H7 (cell line): ENCODE measurements around the gene FRMD4B. TPM values are rescaled to one million over a fixed set of nuclear protein-coding genes. Genes with fewer than 3 reads are reported as not detected.
"Not testable (repeated sequence)": the region's sequence is repeated elsewhere in the genome, so short reads cannot be mapped to it uniquely, and the experiment has no call there.

Experiments
- DNase-seq: peaks from one replicate; pipeline ENCODE4 v3.0.0; 2012
- H3K27me3 ChIP-seq: 2 replicates; pipeline ENCODE4 v1.6.0; 2011; ENCODE audit warnings: mild to moderate bottlenecking, low read length; ENCODE audit not compliant: control insufficient read depth, insufficient read depth
- H3K36me3 ChIP-seq: replicated peaks from 2 replicates; pipeline ENCODE4 v1.5.1; 2011; ENCODE audit warnings: low read length; ENCODE audit not compliant: control insufficient read depth, insufficient read depth
- H3K4me3 ChIP-seq: 2 replicates; pipeline ENCODE4 v1.5.1; 2011; ENCODE audit warnings: low read depth, mild to moderate bottlenecking, control low read depth, low read length, moderate library complexity; ENCODE audit not compliant: insufficient read depth
- total RNA-seq: library from RNA; depleted of rRNA; stranded (reverse); fragments of >200 nt; shearing (Covaris generic); gene quantifications from 2 replicates; pipeline ENCODE4 v1.2.3, GENCODE V29; 2014

FRMD4B gene
- total RNA-seq, 1 experiment from 2014 or later = 1.0 TPM

GRCh38 chr3:69282181-69282580 is 103.7 kb downstream of the FRMD4B start:
- DNase-seq = no peak
- Histone ChIP-seq H3K36me3 (no peaks in the 10 kb centered on the region), H3K4me3 (no peak overlapping the region), H3K27me3 (no peaks in the 10 kb centered on the region)

GRCh38 chr3:69277403-69277802 is 108.5 kb downstream of the FRMD4B start:
- H3K36me3 ChIP-seq, H3K4me3 ChIP-seq, H3K27me3 ChIP-seq, DNase-seq: not testable (repeated sequence)

- Histone ChIP-seq H3K4me3 (no peak overlapping the region), H3K27me3 (no peaks in the 10 kb centered on the region), H3K36me3 (no peaks in the 10 kb centered on the region)
- no peak for DNase-seq
Observed at GRCh38 chr3:69276884-69277283, 109.0 kb downstream of the FRMD4B start.

- H3K27me3 ChIP-seq, DNase-seq, H3K36me3 ChIP-seq: not testable (repeated sequence)
Observed at GRCh38 chr3:69276191-69276590, 109.7 kb downstream of the FRMD4B start.

GRCh38 chr3:69273896-69274295 is 112.0 kb downstream of the FRMD4B start:
- no peak for DNase-seq
- no peak overlapping the region for H3K4me3 ChIP-seq
- no peaks in the 10 kb centered on the region for H3K27me3 ChIP-seq
- no peaks in the 10 kb centered on the region for H3K36me3 ChIP-seq

More at GRCh38 chr3:69276191-69276590, 109.7 kb downstream of the FRMD4B start:
- not testable (repeated sequence) for H3K4me3 ChIP-seq

GRCh38 chr3:69272556-69272955 is 113.3 kb downstream of the FRMD4B start:
- no peak overlapping the region for H3K4me3 ChIP-seq
- H3K36me3 ChIP-seq = no peaks in the 10 kb centered on the region
- DNase-seq = no peak
- no peaks in the 10 kb centered on the region for H3K27me3 ChIP-seq

GRCh38 chr3:69271098-69271497 is 114.8 kb downstream of the FRMD4B start:
- Histone ChIP-seq H3K36me3 (no peaks in the 10 kb centered on the region), H3K27me3 (no peaks in the 10 kb centered on the region), H3K4me3 (no peak overlapping the region)
- no peak for DNase-seq

GRCh38 chr3:69266585-69266984 is 119.3 kb downstream of the FRMD4B start:
- no peak overlapping the region for H3K4me3 ChIP-seq
- H3K36me3 ChIP-seq = no peaks in the 10 kb centered on the region
- no peak for DNase-seq
- H3K27me3 ChIP-seq = no peaks in the 10 kb centered on the region

GRCh38 chr3:69266071-69266470 is 119.8 kb downstream of the FRMD4B start:
- not testable (repeated sequence) for H3K36me3 ChIP-seq, H3K4me3 ChIP-seq, H3K27me3 ChIP-seq, DNase-seq

- H3K27me3 ChIP-seq, H3K4me3 ChIP-seq, H3K36me3 ChIP-seq, DNase-seq: not testable (repeated sequence)
Observed at GRCh38 chr3:69260843-69261405, 125.0 kb downstream of the FRMD4B start.

GRCh38 chr3:69260216-69260787 is 125.6 kb downstream of the FRMD4B start:
- DNase-seq = no peak
- H3K27me3 ChIP-seq = no peaks in the 10 kb centered on the region

GRCh38 chr3:69259125-69259524 is 126.8 kb downstream of the FRMD4B start:
- no peak for DNase-seq
- no peak overlapping the region for H3K4me3 ChIP-seq
- H3K36me3 ChIP-seq = no peaks in the 10 kb centered on the region
- H3K27me3 ChIP-seq = no peaks in the 10 kb centered on the region

More at GRCh38 chr3:69260216-69260787, 125.6 kb downstream of the FRMD4B start:
- Histone ChIP-seq H3K36me3 (no peaks in the 10 kb centered on the region), H3K4me3 (no peak overlapping the region)

GRCh38 chr3:69255928-69256327 is 130.0 kb downstream of the FRMD4B start:
- no peak for DNase-seq
- no peak overlapping the region for H3K4me3 ChIP-seq
- H3K27me3 ChIP-seq = no peaks in the 10 kb centered on the region
- H3K36me3 ChIP-seq = no peaks in the 10 kb centered on the region

GRCh38 chr3:69254351-69254750 is 131.5 kb downstream of the FRMD4B start:
- no peaks in the 10 kb centered on the region for H3K27me3 ChIP-seq
- DNase-seq = no peak

GRCh38 chr3:69252631-69253030 is 133.3 kb downstream of the FRMD4B start:
- DNase-seq = no peak
- Histone ChIP-seq H3K36me3 (no peaks in the 10 kb centered on the region), H3K27me3 (peaks cover 4% of the 10 kb centered on the region), H3K4me3 (no peak overlapping the region)

More at GRCh38 chr3:69254351-69254750, 131.5 kb downstream of the FRMD4B start:
- no peak overlapping the region for H3K4me3 ChIP-seq
- no peaks in the 10 kb centered on the region for H3K36me3 ChIP-seq
